HG02885 (cell line): ENCODE measurements around the gene LANCL1.
"Not testable (repeated sequence)": the region's sequence is repeated elsewhere in the genome, so short reads cannot be mapped to it uniquely, and the experiment has no call there.

Source experiments
- ATAC-seq: cut with Tn5 transposase; IDR thresholded peaks from one replicate; pipeline ENCODE4 v1.9.1; 2021; ENCODE audit warnings: mild to moderate bottlenecking; ENCODE audit not compliant: unreplicated experiment, poor library complexity

LANCL1 gene

GRCh38 chr2:210459880-210460279, 16.7 kb downstream of the LANCL1 start:
- ATAC-seq = peak; percentile 14

DNA sequence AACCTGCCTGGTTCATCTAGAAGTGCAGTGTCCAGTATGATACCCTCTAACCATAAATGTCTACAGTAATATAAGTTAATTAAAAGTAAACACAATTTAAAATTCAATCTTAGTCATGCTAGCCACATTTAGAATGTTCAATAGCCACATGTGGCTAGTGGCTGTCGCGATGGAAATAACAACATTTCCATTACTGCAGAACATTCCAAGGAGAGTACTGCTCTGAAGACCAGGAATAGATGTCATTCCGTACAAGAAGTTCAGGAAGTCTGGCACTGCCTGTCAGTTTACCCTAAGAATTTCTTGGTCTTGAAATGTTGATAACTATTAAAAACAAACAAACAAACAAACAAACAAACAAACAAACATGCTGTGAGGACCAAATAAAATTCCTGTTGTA, 17.2 kb downstream of the LANCL1 start:
- ATAC-seq = no peak

- ATAC-seq = no peak
Observed at GRCh38 chr2:210458395-210458794, 18.2 kb downstream of the LANCL1 start.

GRCh38 chr2:210456571-210456970, 20.0 kb downstream of the LANCL1 start:
- ATAC-seq = no peak

GRCh38 chr2:210454336-210454735, 22.2 kb downstream of the LANCL1 start:
- no peak for ATAC-seq

DNA sequence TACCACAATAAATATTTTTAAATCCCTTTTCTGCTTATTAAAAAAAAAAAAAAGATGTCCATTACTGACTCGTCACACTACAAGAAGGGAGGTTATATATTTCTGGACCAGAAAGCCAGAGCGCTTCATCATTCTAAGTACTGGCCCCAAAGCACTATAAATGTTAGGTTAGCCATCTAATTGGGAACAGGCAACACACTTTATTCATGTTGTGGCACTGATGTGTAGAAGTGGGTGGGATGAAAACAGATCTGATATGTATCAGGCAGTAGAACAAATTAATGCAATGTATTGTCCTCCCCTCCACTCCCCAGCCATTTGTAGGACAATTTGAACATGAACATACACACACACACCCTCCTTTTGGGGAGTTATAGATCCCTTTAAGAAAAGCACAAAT, 24.4 kb downstream of the LANCL1 start:
- no peak for ATAC-seq

DNA sequence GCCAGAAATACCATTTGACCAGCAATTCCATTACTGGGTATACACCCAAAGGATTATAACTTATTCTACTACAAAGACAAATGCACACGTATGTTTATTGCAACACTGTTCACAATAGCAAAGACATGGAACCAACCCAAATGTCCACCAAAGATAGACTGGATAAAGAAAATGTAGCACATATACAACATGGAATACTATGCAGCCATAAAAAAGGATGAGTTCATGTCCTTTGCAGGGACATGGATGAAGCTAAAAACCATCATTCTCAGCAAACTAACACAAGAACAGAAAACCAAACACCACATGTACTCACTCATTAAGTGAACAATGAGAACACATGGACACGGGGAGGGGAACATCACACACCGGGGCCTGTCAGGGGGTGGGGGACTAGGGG, 25.6 kb downstream of the LANCL1 start:
- not testable (repeated sequence) for ATAC-seq

DNA sequence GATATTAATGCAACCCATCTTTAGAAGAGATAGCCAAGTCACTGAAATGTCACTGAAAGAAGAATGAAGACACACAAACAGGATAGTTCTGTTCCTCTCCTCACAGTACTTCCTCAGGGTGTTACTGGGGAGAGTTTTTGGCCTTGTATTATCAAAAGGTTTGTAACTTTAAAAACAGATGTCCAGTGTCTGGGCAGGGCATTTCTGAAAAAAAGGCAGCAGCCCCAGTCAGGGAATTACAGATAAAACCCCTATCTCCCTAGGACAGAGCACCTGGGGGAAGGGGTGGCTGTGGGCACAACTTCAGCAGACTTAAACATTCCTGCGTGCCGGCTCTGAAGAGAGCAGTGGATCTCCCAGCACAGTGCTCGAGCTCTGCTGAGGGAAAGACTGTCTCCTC, 30.8 kb downstream of the LANCL1 start:
- no peak for ATAC-seq

GRCh38 chr2:210445116-210445707, 31.3 kb downstream of the LANCL1 start:
- peak; percentile 79 for ATAC-seq

DNA sequence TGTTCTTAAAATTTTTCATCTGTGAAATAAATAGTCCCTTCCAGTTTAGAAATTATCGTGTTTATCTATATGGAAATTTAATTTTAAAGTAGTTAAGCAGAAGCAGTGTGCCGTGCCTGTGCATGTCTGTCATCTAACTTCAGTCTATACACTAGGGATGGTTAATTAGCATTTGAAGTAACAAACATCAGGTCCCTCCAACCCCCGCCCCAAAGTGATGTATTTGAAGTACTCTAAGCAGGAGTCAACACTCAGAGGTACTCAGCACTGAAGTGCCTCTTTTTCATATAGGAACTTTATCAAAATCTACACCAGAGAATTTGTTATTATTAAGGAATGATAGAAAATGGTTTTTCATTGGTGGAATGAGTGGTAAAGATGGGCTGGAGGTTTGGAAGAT, 33.0 kb downstream of the LANCL1 start:
- no peak for ATAC-seq

GRCh38 chr2:210442878-210443277, 33.7 kb downstream of the LANCL1 start:
- ATAC-seq = no peak

GRCh38 chr2:210442457-210442856, 34.1 kb downstream of the LANCL1 start:
- no peak for ATAC-seq

DNA sequence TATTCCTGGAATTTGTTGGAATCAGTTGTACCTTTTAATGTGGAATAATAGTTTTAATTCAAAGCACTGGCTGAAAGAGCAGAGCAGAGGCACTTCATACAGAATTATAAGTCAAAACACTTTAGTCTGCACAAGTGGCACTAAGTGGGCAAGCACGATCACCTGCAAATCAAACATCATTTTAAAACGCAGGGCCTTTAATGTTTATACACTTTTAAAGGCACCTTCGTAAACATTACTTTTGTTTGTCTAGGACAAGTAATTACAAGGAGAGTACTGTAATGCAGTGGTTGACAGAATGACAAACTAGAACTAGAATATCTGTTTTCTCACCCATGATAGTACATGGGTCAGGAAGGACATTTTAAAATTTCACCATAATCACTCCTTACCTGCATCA, 36.4 kb downstream of the LANCL1 start:
- no peak for ATAC-seq

- no peak for ATAC-seq
Observed at GRCh38 chr2:210435439-210435838, 41.1 kb downstream of the LANCL1 start.

DNA sequence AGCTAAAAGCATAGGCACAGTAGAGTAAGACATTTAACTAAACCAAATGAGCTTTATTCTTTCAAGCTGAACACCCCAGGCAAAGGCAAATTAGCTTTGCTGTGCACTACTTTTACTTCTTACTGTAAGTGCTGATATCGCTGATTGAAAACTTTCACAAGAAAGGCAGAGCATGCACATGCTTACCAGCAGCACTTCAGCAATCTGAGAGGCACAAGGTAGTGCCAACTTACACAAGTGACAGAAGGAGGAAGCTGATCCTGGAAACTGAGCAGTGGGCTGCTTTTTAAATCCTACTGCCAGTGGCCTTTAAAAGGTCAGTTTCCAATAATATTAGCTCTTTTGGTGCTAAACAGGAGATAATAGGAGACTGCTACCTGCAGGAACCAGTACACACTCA, 43.9 kb downstream of the LANCL1 start:
- no peak for ATAC-seq

DNA sequence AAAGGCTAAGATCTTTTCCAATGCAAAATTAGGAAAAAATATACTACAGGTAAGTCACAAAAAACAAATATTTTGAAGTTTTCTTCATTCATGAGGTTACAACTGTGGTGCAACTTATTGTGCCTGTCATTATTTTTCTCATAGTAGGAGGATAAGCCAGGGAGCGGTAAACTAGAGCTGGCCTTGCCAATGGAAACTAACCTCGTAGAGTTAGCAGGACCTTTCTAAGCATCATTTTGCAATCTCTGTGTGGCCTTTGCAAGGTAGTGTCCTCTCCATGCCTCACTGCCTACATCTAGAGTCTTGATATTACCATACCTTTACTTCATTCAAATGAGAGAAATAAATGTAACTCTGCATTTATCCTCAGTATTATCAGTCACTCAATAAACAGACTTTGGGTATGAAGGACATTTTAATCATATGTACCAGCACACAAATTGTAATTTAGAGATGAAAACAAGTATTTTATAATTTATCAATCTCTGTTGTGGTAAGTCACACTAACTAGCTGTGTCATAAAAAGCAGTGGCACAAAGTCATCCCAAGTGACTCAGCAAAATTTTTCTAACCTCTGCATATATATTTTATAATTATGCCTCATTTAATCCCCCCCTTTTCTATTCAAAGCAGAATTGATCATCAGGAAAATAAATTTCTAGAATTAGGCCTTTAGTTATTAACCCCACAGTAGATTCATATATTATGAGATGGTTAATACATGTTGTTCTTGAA, 47.0 kb downstream of the LANCL1 start:
- no peak for ATAC-seq

- no peak for ATAC-seq
Observed at GRCh38 chr2:210428393-210429179, 48.0 kb downstream of the LANCL1 start.

- not testable (repeated sequence) for ATAC-seq
Observed at GRCh38 chr2:210427309-210427708, 49.2 kb downstream of the LANCL1 start.

- no peak for ATAC-seq
Observed at GRCh38 chr2:210422366-210422765, 54.2 kb downstream of the LANCL1 start.

GRCh38 chr2:210421916-210422315, 54.6 kb downstream of the LANCL1 start:
- ATAC-seq = no peak

DNA sequence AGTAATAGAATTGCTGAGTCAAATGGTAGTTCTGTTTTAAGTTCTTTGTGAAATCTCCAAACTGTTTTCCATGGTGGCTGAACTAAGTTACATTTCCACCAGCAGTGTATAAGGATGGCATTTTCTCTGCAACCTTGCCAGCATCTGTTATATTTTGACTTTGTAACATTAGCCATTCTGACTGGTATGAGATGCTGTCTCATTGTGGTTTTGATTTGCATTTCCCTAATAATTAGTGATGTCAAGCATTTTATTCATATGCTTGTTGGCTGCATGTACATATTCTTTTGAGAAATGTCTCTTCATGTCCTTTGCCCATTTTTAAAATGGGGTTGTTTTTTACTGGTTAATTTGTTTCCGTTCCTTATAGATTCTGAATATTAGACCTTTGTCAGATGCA, 63.9 kb downstream of the LANCL1 start:
- ATAC-seq = no peak
